Ishikawa (cell line): Measurements from ENCODE around the gene MAPK11.

Experiments
- CEBPB ChIP-seq: IDR thresholded peaks from 2 replicates; pipeline ENCODE4 v1.6.1; 2012
- CREB1 ChIP-seq: IDR thresholded peaks from 2 replicates; pipeline ENCODE4 v1.6.1; 2012; ENCODE audit warnings: low read depth
- EGR1 ChIP-seq: IDR thresholded peaks from 2 replicates; pipeline ENCODE4 v1.6.1; 2012
- EP300 ChIP-seq: IDR thresholded peaks from 2 replicates; pipeline ENCODE4 v1.6.1; 2012; ENCODE audit warnings: borderline replicate concordance
- FOXM1 ChIP-seq: IDR thresholded peaks from 2 replicates; pipeline ENCODE4 v1.6.1; 2012; ENCODE audit warnings: low read depth, borderline replicate concordance
- MAX ChIP-seq: IDR thresholded peaks from 2 replicates; pipeline ENCODE4 v1.6.1; 2012
- NFIC ChIP-seq: IDR thresholded peaks from 2 replicates; pipeline ENCODE4 v1.6.1; 2012
- RAD21 ChIP-seq: IDR thresholded peaks from 2 replicates; pipeline ENCODE4 v1.6.1; 2012; ENCODE audit warnings: low read depth
- TAF1 ChIP-seq: IDR thresholded peaks from 2 replicates; pipeline ENCODE4 v1.6.1; 2012; ENCODE audit warnings: low read depth, mild to moderate bottlenecking
- TCF12 ChIP-seq: IDR thresholded peaks from 2 replicates; pipeline ENCODE4 v1.6.1; 2012; ENCODE audit warnings: low read depth
- TEAD4 ChIP-seq: IDR thresholded peaks from 2 replicates; pipeline ENCODE4 v1.6.1; 2012
- USF1 ChIP-seq: IDR thresholded peaks from 2 replicates; pipeline ENCODE4 v1.6.1; 2012
- YY1 ChIP-seq: IDR thresholded peaks from 2 replicates; pipeline ENCODE4 v1.6.1; 2012; ENCODE audit warnings: low read depth
- ZBTB7A ChIP-seq: IDR thresholded peaks from 2 replicates; pipeline ENCODE4 v1.6.1; 2012; ENCODE audit warnings: low read depth
- TF ChIP-seq, protein P1 (sequence below): IDR thresholded peaks from 2 replicates; pipeline ENCODE4 v1.6.1; 2012; ENCODE audit warnings: low read depth, mild to moderate bottlenecking

The MAPK11 gene

DNA sequence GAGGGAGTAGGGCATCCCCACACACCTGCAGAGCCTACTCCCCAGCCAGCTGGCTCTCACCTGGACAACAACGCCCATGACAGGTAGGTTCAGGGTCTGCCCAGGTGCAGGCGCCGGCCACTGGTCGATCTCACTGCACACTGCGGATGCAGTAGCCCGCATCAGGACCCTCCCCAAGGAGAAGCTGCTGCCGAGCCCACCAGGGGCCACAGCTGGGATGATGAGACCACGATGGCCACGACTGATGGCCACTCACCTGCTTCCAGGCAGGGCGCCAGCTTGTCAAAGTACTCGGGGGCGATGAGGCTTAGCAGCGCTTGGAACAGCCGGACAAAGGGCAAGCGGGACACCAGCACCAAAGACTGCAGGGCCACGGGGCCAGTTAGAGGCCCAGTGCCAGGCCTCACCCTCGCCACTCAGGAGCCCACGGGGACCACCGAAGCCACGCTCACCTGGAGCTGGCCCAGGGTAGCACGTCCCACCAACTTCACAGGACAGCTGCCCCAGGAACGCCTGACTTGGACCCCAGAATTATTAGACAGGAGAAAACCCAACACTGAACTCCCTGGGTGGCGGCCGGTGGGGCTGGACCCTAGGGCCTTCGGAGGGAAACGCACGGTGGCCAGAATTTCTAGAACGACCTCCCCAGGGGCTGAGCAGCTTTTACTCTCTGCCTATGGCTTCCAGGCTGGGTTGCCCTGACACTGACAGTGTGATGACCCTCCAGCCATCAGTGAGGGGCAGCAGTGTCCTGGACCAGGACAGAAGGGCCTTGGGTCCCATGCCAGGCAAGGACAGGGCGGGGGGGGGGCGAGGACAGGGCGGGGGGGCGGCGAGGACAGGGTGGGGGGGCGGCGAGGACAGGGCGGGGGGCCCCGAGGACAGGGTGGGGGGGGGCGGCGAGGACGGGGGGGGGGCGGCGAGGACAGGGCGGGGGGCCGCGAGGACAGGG lies 46.2 kb upstream of the MAPK11 start:
- no peak for TF ChIP-seq TEAD4

GRCh38 chr22:50315289-50316113 lies 45.3 kb upstream of the MAPK11 start:
- TF ChIP-seq USF1, result no peak
- no peak for TF ChIP-seq TAF1
- TF ChIP-seq TEAD4, result no peak
- no peak for TF ChIP-seq RAD21
- no peak for TF ChIP-seq CEBPB
- TF ChIP-seq YY1, result no peak

DNA sequence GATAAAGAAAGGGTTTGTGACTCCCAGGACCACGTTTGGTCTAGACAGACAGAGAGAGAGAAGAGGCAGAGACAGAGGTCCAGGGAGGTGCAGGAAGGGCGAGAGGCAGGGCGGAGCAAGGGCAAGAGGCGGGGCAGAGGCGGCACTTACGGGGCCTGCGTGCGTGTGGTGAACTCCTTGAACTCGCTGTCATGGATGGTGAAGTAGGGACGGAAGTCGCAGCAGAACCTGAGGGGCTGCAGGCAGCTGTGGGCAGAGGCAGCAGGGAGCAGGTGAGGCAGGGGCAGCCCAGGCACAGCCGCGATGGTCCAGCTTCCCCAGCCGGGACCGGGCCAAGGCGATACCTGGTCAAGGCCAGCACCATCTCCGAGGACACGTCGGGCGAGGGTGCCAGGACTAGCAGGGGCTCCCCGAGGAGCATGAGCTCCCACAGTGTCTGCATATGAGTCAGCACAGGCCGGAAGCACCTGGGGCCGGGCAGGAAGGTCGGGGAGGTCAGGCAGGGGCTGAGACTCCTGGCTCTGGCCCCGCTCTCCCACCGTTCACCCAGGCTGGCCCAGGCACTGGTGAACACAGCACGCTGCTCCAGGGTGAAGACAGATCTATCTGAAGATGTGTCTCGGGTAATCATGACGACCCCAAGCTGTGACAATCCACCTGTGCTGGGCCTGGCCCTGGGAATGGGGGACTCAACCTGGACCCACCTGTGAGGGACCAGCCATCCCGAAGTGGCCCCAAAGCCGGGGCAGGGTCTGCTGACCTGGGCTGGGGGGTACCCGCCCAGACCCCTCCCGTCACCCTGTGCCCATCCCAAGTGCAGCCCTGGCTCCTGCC lies 44.5 kb upstream of the MAPK11 start:
- TF ChIP-seq NFIC (no peak), USF1 (no peak), TEAD4 (no peak), CREB1 (no peak), ZBTB7A (no peak), CEBPB (no peak), TAF1 (no peak), RAD21 (no peak), FOXM1 (no peak), MAX (no peak), TCF12 (no peak), EGR1 (no peak), EP300 (no peak)
- TF ChIP-seq, protein P1, sequence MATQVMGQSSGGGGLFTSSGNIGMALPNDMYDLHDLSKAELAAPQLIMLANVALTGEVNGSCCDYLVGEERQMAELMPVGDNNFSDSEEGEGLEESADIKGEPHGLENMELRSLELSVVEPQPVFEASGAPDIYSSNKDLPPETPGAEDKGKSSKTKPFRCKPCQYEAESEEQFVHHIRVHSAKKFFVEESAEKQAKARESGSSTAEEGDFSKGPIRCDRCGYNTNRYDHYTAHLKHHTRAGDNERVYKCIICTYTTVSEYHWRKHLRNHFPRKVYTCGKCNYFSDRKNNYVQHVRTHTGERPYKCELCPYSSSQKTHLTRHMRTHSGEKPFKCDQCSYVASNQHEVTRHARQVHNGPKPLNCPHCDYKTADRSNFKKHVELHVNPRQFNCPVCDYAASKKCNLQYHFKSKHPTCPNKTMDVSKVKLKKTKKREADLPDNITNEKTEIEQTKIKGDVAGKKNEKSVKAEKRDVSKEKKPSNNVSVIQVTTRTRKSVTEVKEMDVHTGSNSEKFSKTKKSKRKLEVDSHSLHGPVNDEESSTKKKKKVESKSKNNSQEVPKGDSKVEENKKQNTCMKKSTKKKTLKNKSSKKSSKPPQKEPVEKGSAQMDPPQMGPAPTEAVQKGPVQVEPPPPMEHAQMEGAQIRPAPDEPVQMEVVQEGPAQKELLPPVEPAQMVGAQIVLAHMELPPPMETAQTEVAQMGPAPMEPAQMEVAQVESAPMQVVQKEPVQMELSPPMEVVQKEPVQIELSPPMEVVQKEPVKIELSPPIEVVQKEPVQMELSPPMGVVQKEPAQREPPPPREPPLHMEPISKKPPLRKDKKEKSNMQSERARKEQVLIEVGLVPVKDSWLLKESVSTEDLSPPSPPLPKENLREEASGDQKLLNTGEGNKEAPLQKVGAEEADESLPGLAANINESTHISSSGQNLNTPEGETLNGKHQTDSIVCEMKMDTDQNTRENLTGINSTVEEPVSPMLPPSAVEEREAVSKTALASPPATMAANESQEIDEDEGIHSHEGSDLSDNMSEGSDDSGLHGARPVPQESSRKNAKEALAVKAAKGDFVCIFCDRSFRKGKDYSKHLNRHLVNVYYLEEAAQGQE, result no peak

- TF ChIP-seq EP300 (no peak), MAX (no peak), USF1 (no peak), EGR1 (no peak), CEBPB (no peak), FOXM1 (no peak), TAF1 (no peak), ZBTB7A (no peak), RAD21 (no peak), CREB1 (no peak), TCF12 (no peak), YY1 (no peak), NFIC (no peak)
- TF ChIP-seq, protein P1, result no peak
Measured at GRCh38 chr22:50314081-50314454, 43.9 kb upstream of the MAPK11 start.

- TF ChIP-seq CREB1, result no peak
Measured at GRCh38 chr22:50313600-50313999, 43.4 kb upstream of the MAPK11 start.
